ENCODE measurements around the gene AARS2. TPM values are rescaled to one million over a fixed set of nuclear protein-coding genes. Genes with fewer than 3 reads are reported as not detected.

The AARS2 gene
- total RNA-seq, 5 donors from 2014 or later (not counting 1 experiment from before 2014, with no cell fraction given) = 16.7 to 28.5 (median 25.8) TPM

GRCh38 chr6:44250067-44250717 is 63.0 kb downstream of the AARS2 start:
- ATAC-seq (replicated peaks in 1 of 4) (no peak), DNase-seq (no peak)
- Mint-ChIP-seq H3K36me3 (peaks cover 61% of the 10 kb centered on the region), H3K9me3 (no peaks in the 10 kb centered on the region), H3K4me3 (peak overlapping the region in 1 of 3 donors; percentile 59), H3K27me3 (no peaks in the 10 kb centered on the region), H3K4me1 (peaks cover 69 to 79% (median 71%) of the 10 kb centered on the region in 3 donors), H3K27ac (peak overlapping the region; percentile 53 to 68)
- H3K36me3 ChIP-seq (ENCODE audit: control insufficient read depth in 2 of 2, extremely low read depth in 1 of 2, insufficient read depth in 1 of 2, low read length in 1 of 2) = peaks cover 12 to 68% of the 10 kb centered on the region in 2 donors
- ChIA-PET POLR2A (no interaction called here), CTCF (interaction anchor here in 1 of 2 donors (1.2 kb wide), 1 partner anchor 27 kb away, joined by 3 read pairs; the partner anchor contains the start of gene SLC29A1)
- H3K9me3 ChIP-seq = no peaks in the 10 kb centered on the region
- H3K27ac ChIP-seq (ENCODE audit: low read length) = no peak overlapping the region
- WGBS (ENCODE audit: insufficient coverage) = 57% methylated on average over 1 of the region's 6 CpGs
- peaks cover 9 to 37% of the 10 kb centered on the region in 2 experiments for H3K4me1 ChIP-seq (ENCODE audit: control insufficient read depth in 1 of 2, extremely low read depth in 1 of 2, insufficient read depth in 2 of 2, low read length in 2 of 2)
- no peaks in the 10 kb centered on the region for H3K27me3 ChIP-seq (replicated peaks in 1 of 2; ENCODE audit: control insufficient read depth in 2 of 2, extremely low read depth in 1 of 2, insufficient read depth in 2 of 2, low read length in 1 of 2)
- no peak overlapping the region for H3K4me3 ChIP-seq (ENCODE audit: control insufficient read depth in 1 of 2, extremely low read depth in 1 of 2, low read length in 1 of 2)

Other genes with a start within 250 kb of the AARS2 start
- gene MRPL14, start 185.9 kb downstream of the AARS2 start, total RNA-seq = 10 to 100 TPM; 12.0 to 24.2 (median 22.3) TPM
- gene TMEM63B, start 185.8 kb downstream of the AARS2 start, total RNA-seq = 10 to 100 TPM; 16.6 to 21.1 (median 19.3) TPM
- under 1 TPM in 1 of 5 donors, not detected in 4; 0.79 TPM for gene CAPN11, start 154.5 kb downstream of the AARS2 start, total RNA-seq
- gene MYMX, start 96.4 kb downstream of the AARS2 start, total RNA-seq = not detected
- 1 to 10 TPM; 1.3 to 8.0 (median 3.4) TPM for gene SLC29A1, start 89.8 kb downstream of the AARS2 start, total RNA-seq
- gene HSP90AB1, start 66.2 kb downstream of the AARS2 start, total RNA-seq = 100 to 1,000 TPM; 394 to 454 (median 404) TPM
- gene SLC35B2, start 55.8 kb downstream of the AARS2 start, total RNA-seq = 10 to 100 TPM; 14.6 to 21.8 (median 20.3) TPM
- gene NFKBIE, start 47.8 kb downstream of the AARS2 start, total RNA-seq = 10 to 100 TPM in 4 of 5 donors, 1 to 10 TPM in 1; 9.9 to 35.0 (median 13.6) TPM
- under 1 TPM in 3 of 5 donors, not detected in 2; 0.13 to 0.18 (median 0.14) TPM for gene TMEM151B, start 42.9 kb downstream of the AARS2 start, total RNA-seq
- gene SPATS1, start 29.3 kb upstream of the AARS2 start, total RNA-seq = not detected
- 10 to 100 TPM; 16.9 to 18.8 (median 17.9) TPM for gene CDC5L, start 74.4 kb upstream of the AARS2 start, total RNA-seq

Data from T-cell (primary cell).